HG02678 (cell line): Measurements from ENCODE around the gene ERCC6L.

ENCODE experiments used
- ATAC-seq: cut with Tn5 transposase; IDR thresholded peaks from one replicate; pipeline ENCODE4 v1.9.1; 2021; ENCODE audit warnings: mild to moderate bottlenecking, moderate library complexity; ENCODE audit not compliant: unreplicated experiment

ERCC6L gene

GRCh38 chrX:72238721-72239475 is at the start of gene ERCC6L:
ERCC6L (minus strand) TSS chrX:72239027; CDS start chrX:72238911, 116 bp downstream.
- peak; percentile 98 for ATAC-seq

GRCh38 chrX:72282302-72282701 is 43.5 kb upstream of the ERCC6L start:
- no peak for ATAC-seq

GRCh38 chrX:72280321-72280845 is 41.6 kb upstream of the ERCC6L start:
- no peak for ATAC-seq

- ATAC-seq: no peak
Observed at GRCh38 chrX:72276478-72276953, 37.7 kb upstream of the ERCC6L start.

GRCh38 chrX:72274526-72274925 is 35.7 kb upstream of the ERCC6L start:
- ATAC-seq: no peak

GRCh38 chrX:72273718-72274117 is 34.9 kb upstream of the ERCC6L start:
- no peak for ATAC-seq

- no peak for ATAC-seq
Observed at GRCh38 chrX:72272868-72273267, 34.0 kb upstream of the ERCC6L start.

GRCh38 chrX:72271812-72272211 is 33.0 kb upstream of the ERCC6L start:
- ATAC-seq: no peak

- ATAC-seq: no peak
Observed at GRCh38 chrX:72271091-72271788, 32.4 kb upstream of the ERCC6L start.

GRCh38 chrX:72270316-72270866 is 31.6 kb upstream of the ERCC6L start:
- ATAC-seq: no peak

- ATAC-seq: no peak
Observed at GRCh38 chrX:72269671-72270251, 30.9 kb upstream of the ERCC6L start.

GRCh38 chrX:72268597-72269365 is 30.0 kb upstream of the ERCC6L start:
- ATAC-seq: no peak

- ATAC-seq: no peak
Observed at GRCh38 chrX:72265263-72265662, 26.4 kb upstream of the ERCC6L start.

GRCh38 chrX:72262077-72262476 is 23.2 kb upstream of the ERCC6L start:
- ATAC-seq: no peak

GRCh38 chrX:72260448-72260847 is 21.6 kb upstream of the ERCC6L start:
- no peak for ATAC-seq

- ATAC-seq: no peak
Observed at GRCh38 chrX:72258174-72258573, 19.3 kb upstream of the ERCC6L start.

- ATAC-seq: no peak
Observed at GRCh38 chrX:72255864-72256263, 17.0 kb upstream of the ERCC6L start.

- no peak for ATAC-seq
Observed at GRCh38 chrX:72255445-72255844, 16.6 kb upstream of the ERCC6L start.

GRCh38 chrX:72254816-72255215 is 16.0 kb upstream of the ERCC6L start:
- no peak for ATAC-seq

GRCh38 chrX:72253686-72254085 is 14.9 kb upstream of the ERCC6L start:
- ATAC-seq: no peak
